Thyroid gland (tissue), 4 donors: ENCODE results near the gene PPM1F.
"Not testable (repeated sequence)": the region's sequence is repeated elsewhere in the genome, so short reads cannot be mapped to it uniquely, and the experiment has no call there.

Source experiments
- CTCF ChIP-seq, 6 experiments: fragments of 200-600 bp in 3 of 6; fragments of 450-650 bp in 3 of 6; sonication (generic) in 3 of 6; IDR thresholded peaks; one replicate each; pipeline ENCODE4 v1.5.1; 2016 to 2019; ENCODE audit warnings: antibody characterized with exemption in 6 of 6, mild to moderate bottlenecking in 2 of 6, inconsistent platforms in 1 of 6, moderate library complexity in 1 of 6
- POLR2A ChIP-seq, 2 donors: fragments of 450-650 bp; IDR thresholded peaks; one replicate each; pipeline ENCODE4 v1.6.1; 2017; ENCODE audit warnings: antibody characterized with exemption in 2 of 2, mild to moderate bottlenecking in 2 of 2, moderate library complexity in 1 of 2

- not testable (repeated sequence) for TF ChIP-seq POLR2A, CTCF (IDR thresholded peaks at IDR 0.05)
Observed at GRCh38 chr22:21910367-21910766, 42.3 kb downstream of the PPM1F start.
